HG02840 (cell line): ENCODE measurements around the gene GPR27.

Source experiments
- ATAC-seq: cut with Tn5 transposase; IDR thresholded peaks from one replicate; pipeline ENCODE4 v1.9.1; 2021; ENCODE audit warnings: mild to moderate bottlenecking, moderate library complexity, moderate number of reproducible peaks; ENCODE audit not compliant: unreplicated experiment, low FRiP score

The GPR27 gene

GRCh38 chr3:71732637-71733036 is 21.0 kb upstream of the GPR27 start:
- ATAC-seq, result no peak

DNA sequence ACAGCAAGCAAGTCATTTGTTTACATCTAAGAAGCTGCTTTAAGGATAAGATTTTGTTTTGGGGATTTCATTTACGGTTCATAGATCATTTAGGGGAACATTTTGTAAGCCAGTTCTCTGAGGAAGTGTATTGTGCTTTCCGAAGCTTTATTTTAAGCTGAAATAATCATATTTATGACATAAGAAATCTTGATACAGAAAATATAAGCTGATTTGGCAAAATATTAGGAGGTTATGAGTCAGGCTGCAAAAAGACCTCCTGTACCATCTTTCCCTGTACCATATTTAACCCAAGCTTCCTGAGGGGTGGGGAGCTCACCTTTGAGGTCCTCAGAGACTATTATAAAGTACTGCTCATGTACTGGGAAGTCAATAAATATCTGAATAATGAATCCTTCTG is 20.3 kb upstream of the GPR27 start:
- no peak for ATAC-seq

- ATAC-seq, result no peak
Measured at GRCh38 chr3:71734881-71735280, 18.8 kb upstream of the GPR27 start.

DNA sequence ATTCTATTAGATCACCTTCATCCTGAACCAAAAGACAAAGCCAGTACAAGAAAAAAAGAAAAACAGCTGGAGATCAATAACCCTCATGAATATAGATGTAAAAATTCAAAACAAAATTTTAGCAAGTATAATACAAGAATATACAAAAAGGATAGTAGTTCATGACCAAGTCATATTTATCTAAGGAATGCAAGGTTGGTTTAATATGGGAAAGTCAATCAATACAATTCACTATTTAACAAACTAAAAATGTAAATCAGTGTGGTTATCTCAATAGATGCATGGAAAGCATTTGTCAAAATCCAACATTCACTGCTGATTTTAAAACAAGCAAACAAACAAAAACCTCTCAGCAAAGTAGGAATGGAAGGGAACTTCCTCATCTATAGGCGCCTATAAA is 11.0 kb upstream of the GPR27 start:
- ATAC-seq, result no peak

DNA sequence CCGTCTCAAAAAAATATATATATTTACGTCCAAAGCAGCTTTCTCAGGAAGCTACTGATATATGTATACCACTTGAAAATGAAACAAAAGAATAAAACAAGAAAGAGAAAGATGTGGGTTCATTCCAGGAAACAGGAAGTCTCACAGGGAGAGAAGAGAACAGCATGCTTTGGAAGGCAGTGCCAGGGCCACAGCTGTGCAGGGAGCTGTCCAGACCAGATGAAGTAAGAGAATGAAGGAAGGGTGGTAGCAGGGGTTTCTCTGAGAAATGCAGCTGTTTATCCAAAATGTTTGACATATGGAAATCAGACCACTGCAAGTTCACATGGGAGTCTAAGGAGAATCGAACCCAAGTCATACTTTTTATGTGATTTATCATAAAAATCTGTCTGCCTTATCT is 8.9 kb upstream of the GPR27 start:
- no peak for ATAC-seq

DNA sequence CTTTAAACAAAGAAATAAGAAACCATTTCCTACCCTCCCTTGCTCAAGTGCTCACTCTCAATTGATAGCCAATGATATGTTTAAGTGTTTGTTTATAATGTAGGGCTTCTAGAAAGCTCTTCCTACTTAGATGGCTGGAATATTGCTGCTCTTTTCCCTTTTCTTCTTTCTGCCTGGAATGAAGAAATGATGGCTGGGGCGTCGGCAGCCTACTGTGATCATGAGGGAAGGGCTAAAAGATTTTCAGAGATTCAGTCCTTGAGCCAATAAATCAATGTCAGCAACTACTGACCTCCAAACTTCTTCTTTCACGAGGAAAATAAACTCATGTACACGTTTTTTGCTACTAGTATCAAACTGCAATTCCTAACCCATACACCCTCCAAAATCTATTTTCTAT is 2.1 kb upstream of the GPR27 start:
- ATAC-seq, result no peak

DNA sequence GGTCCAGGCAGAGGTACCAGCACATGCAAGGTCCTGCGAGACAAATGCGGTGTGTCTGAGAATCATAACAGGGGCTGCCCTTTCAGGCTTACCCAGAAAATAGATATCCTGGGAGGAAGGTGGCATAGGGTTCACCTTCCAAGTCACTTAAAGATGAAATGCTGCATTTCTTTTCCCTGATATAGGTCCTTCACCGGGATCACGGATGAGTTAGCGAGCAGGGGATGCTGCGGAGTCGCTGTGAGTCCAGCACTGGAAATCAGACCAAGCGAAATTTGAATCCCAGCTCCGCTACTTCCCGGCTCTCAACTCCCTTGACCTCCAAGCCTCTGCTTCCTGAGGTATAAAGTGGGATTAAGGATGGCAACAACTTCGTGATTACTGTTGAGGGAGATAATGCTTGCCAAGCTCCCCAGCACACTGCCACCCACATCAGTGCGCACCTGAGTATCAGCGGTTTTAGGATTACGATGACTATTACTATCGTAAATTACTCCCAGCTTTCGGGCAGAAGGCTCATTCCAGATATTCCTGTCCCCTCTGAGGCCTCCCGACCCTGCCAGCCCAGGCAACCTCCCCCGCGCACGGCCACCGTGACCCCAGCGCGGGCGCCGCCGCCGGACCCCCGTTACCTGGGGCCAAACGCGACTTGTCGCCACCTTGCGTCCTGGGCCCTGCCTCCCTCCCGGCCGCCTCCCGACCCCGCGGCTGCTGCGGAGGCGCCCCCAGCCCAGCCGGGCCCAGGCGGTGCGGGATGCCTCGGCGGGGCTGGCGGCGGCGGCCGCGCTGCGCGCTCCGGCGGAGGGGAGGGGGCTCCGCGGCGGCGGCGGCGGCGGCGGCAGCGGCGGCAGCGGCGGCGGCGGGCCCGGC is 589 bp upstream of the GPR27 start:
- ATAC-seq, result no peak

DNA sequence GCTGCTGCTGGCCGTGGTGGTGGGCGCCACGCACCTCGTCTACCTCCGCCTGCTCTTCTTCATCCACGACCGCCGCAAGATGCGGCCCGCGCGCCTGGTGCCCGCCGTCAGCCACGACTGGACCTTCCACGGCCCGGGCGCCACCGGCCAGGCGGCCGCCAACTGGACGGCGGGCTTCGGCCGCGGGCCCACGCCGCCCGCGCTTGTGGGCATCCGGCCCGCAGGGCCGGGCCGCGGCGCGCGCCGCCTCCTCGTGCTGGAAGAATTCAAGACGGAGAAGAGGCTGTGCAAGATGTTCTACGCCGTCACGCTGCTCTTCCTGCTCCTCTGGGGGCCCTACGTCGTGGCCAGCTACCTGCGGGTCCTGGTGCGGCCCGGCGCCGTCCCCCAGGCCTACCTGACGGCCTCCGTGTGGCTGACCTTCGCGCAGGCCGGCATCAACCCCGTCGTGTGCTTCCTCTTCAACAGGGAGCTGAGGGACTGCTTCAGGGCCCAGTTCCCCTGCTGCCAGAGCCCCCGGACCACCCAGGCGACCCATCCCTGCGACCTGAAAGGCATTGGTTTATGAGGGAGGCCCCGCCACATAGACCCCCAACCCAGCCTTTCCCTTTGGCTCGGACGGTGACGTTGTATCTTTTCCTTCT is 1.1 kb downstream of the GPR27 start:
- no peak for ATAC-seq

GRCh38 chr3:71758091-71758490 is 4.4 kb downstream of the GPR27 start:
- no peak for ATAC-seq

DNA sequence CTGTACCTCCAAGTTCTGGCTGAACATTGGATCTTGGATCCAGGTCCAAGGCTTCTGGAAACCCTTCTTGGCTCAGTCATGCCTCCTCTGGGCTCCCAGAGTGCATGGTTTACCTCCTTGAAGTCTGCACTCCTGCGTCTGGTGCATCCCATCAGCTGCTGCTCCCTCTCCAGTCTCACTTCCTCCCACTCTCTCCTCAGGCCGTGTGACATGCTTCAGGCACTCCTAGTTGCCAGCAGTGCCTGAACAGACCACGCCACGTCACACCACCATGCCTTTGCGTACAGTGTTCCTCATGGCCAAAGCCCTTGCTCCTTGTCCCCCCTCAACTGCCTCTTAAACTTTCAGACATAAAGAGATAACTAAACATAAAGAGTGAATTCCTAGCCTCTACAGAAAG is 5.7 kb downstream of the GPR27 start:
- ATAC-seq, result no peak

DNA sequence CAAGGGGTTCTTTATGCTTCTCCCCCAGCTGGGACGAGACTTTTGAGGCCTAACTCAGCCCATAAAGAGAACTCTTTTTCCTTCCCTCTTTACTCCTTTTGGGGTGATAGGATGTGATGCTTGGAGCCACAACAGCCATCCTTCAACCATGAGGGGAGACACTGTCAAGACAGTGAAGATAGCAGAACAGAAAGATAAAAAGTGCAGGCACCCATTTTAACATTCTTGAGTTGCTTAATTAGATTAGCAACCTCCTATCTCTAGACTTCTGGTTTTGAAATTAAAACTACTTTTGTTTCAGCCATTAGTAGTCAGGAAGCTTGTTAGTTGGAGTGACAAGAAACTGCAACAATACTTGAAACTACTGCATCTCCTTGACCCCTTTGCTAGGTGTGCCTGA is 6.5 kb downstream of the GPR27 start:
- no peak for ATAC-seq

DNA sequence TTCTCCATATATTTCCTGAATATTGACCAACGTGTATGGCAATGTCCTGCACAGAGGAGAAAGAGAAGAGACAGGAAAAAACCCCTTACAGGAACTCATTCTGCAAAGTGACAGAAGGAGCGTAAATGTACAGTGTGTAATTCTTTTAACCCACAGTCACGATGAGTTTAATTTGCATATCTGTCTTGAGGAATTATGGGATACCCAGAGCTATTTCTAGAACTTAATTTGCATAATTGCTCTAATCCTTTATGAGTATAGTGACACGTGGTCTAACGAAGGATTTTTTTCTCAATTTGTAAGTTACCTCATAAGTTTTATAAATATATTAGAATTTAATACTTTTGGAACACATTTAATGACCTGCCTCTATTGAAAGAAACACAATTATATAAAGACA is 9.8 kb downstream of the GPR27 start:
- ATAC-seq, result no peak

GRCh38 chr3:71771126-71771525 is 17.5 kb downstream of the GPR27 start:
- ATAC-seq, result no peak

DNA sequence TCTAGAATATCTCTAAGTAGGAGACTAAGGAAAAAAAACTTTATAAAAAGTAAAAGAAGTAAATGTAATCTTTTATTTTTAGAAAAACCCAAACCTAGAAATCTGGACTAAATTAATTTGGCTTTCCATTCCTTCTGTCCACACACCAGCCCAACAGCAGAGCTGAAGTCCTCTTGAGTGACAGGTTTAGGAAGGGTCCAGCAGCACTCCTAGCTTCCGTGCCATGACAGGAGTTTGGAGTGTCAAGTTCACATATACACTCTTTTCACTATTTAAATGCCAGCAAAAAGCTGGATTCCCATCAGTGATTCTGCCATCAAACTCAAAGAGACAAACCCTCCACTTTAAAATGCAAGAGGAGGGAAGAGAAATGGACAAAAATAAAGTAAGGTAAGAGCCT is 18.2 kb downstream of the GPR27 start:
- no peak for ATAC-seq

DNA sequence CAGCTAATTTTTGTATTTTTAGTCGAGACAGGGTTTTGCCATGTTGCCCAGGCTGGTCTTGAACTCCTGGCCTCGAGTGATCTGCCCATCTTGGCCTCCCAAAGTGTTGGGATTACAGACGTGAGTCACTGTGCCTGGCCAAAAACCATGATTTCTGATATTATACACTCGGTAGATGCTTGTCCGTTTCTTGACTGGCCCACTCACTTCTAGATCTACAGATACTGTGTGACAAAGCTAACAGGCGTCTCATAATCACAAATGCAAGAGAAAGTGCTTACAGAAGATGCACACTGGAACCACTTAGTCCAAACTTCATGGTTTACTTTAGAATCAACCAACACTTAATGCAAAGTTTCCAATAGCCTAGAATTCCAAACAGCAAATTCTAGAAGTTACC is 22.9 kb downstream of the GPR27 start:
- no peak for ATAC-seq

DNA sequence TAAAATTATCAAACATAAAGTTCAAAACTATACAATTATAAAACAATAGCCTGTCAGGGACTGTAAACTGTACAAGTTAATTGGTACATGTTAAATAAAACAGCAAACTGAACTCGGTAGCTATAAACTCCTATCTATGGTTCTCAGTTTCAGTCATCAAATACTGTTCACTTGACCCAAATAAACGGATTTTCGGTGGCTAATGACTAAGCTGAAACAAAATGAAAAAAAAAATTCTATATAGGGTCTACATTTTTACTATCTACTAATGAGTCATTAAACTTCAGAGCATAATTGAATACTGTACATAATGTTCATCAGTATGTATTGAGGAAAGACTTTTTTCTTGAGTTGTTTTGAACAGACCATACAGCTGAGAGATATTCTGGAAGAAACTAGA is 24.7 kb downstream of the GPR27 start:
- ATAC-seq, result no peak

DNA sequence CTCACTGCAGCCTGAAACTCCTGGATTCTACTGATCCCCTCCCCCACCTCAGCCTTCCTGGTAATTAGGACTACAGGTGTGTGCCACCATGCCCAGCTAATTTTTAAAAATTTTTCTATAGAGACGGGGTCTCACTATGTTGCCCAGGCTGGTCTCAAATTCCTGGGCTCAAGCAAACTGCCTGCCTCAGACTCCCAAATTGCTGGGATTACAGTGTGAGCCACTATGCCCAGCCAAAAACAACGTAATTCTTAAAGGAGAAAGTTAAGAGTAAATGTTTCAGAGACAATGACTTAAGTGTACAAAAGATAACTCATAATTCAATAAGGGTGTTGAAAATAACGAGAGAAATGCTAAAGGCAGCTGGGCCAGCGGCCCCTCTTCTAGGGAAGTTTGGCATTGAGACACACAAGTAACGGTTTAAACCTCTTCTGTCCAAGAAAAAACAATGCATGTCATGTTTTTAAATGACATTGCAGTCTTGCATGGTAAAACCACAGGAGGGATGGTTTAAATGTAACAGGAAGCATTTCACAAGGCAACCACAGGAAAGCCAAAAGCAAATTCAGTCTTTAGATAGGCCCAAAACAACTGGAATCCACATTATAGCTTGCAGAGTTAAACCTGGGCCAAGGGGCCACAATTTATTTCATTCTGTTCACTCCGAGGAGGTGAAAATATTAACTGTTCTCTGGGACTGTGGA is 26.2 kb downstream of the GPR27 start:
- no peak for ATAC-seq

GRCh38 chr3:71780430-71780829 is 26.8 kb downstream of the GPR27 start:
- no peak for ATAC-seq

DNA sequence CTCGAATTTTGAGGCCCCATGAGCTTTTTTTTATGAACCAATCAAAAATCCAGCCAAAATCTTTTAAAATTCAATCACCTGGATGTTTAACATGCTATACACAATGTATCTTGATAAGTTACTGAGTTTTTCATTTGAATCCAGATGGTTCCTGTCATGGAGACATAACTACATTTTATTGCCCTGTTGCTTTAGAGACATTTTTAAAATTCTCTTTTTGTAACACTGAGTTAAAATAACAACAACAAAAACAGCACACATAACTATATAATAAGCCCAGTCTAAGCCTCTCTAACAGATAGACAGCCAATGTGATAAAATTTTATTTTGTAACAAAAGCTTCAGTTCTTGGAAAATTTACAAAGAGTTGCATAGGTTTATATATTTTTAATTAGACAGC is 29.5 kb downstream of the GPR27 start:
- no peak for ATAC-seq

DNA sequence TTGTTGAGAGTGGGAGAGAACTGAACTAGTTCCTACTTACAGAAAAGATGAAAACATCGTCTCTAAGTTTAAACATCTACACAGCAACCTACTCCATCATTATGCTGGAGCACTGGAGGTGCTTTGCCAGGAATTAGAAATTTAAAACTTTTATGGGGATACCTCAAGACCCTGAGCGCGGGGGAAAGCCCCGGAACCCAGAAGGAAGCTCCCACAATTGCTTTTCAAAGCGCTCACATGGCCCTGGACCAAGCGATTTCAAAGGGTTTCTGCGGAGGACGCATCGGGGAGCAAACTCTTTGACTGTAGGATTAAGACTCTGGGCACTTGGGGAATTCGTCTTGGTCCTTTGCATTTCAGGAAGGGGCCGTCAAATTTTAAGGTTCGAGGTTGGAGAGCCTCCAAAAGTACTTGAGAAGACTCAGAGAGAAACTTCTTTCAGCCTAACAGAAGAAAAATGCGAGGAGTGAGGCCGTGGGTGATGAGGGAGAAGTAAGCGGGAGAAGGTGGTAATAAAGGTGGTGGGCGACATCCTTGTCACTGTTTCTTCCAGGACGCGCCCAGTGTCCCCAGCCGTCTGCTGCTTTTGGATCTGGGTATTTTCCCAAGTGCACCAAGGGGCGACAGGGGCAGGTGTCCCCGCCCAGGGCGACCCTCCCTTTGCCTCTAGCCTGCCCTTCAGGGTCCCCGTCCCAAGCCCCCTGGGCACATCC is 30.7 kb downstream of the GPR27 start:
- no peak for ATAC-seq
